Dermis blood vessel endothelial cell (primary cell): ENCODE results near the gene AKT3. TPM values are rescaled to one million over a fixed set of nuclear protein-coding genes. Genes with fewer than 3 reads are reported as not detected.
"Not testable (repeated sequence)": the region's sequence is repeated elsewhere in the genome, so short reads cannot be mapped to it uniquely, and the experiment has no call there.

ENCODE experiments used
- DNase-seq: peaks from one replicate; pipeline ENCODE4 v3.0.0; 2010
- total RNA-seq: library from RNA; depleted of rRNA; stranded (reverse); fragments of >200 nt; gene quantifications from 2 replicates; pipeline ENCODE4 v1.2.3, GENCODE V29; 2014

Gene AKT3
- total RNA-seq, 1 donor from 2014 or later = 86.4 TPM

DNA sequence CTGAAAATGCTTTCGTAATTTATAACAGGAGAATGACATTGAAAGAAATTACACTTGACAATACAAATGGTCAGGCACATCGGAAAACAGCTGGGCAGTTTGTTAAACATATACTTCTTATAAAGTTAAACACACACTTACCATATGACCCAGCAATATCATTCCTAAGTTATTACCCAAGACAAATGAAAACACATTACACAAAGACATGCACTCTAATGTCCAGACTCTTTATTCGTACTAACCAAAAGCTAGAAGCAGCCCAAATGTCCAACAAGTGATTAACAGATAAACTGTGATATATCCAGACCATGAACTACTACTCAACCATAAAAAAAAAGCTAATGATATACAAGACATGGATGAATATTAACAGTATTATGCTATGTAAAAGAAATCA lies 8.5 kb downstream of the AKT3 start:
- DNase-seq = no peak

GRCh38 chr1:243837907-243838535 lies 12.0 kb downstream of the AKT3 start:
- DNase-seq = no peak

DNA sequence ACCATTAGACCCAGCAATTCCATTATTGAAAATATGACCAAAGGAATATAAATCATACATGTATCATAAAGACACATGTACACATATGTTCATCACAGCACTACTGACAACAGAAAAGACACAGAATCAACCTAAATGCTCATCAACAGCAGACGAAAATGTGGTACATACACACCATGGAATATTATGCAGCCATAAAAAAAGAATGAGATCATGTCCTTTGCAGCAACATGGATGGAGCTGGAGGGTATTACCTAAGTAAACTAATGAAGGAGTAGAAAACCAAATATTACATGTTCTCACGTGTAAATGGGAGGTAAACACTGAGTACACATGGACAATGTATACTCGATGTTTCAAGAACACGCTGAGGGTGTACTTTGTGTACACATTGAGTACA lies 15.9 kb downstream of the AKT3 start:
- no peak for DNase-seq

- no peak for DNase-seq
Observed at GRCh38 chr1:243831463-243831862, 18.6 kb downstream of the AKT3 start.

DNA sequence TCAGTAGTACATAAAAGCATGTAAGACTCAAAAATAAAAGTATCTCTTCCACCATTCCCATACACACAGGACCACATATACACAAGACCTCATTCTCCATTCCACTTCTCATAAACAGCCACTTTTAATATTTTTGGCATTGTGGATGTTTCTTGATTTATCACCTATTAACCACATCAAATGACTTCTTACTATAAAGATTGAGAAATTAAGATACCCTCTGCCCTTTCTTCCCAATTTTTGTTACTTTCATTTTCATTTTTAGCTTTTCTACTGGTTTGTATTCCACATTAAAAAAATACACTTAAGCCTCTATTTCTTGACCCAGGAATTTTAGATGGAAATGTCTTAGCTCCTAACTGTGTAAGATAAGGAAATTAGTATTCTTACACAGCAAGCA lies 22.8 kb downstream of the AKT3 start:
- no peak for DNase-seq

GRCh38 chr1:243824907-243825306 lies 25.1 kb downstream of the AKT3 start:
- not testable (repeated sequence) for DNase-seq

DNA sequence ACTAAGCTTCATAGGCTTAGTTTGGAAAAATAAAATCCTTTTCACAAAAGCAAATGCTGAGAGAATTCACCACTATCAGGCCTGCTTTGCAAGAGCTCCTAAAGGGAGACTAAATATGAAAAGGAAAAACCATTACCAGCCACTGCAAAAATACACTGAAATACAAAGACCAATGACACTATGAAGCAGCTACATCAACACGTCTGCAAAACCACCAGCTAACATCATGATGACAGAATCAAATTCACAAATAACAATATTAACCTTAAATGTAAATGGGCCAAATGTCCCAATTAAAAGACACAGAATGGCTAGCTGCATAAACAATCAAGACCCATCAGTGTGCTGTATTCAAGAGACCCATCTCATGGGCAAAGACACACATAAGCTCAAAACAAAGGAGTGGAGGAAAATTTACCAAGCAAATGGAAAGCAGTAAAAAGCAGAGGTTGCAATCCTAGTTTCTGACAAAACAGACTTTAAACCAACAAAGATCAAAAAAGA lies 28.8 kb downstream of the AKT3 start:
- DNase-seq = no peak

DNA sequence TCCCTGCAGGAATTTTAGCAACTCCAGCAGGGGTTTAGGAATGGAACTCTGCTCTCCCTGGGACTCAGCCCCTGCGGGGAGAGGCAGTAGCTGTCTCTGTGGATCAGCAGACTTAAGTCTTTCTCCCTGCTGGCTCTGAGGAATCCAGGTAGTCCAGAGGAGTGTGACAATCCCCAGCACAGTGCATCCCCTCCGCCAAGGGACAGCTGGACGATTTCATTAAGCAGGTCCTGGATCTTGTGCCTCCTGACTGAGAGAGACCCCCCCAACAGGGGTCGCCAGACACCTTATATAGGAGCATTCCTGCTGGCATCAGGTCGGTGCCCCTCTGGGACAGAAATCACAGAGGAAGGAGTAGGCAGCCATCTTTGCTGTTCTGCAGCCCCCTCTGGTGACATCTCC lies 30.6 kb downstream of the AKT3 start:
- DNase-seq = no peak

DNA sequence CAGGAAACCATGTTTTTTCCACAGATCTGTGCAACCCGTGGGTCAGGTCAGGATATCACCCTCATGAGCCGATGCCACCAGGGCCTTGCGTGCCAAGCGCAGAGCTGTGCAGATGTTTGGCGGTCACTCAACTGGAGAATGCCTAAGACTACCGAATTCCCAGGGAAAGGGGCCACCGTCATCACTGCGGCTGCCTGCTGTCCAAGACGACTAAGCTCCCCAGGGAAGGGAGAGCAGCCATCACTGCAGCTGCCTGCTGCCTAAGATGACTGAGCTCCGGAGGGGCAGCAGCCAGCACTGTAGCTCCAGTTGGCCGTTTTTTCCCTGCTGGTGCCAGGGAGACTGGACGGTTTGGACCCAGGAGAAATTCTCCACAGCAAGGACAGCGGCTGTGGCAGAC lies 31.1 kb downstream of the AKT3 start:
- no peak for DNase-seq

- no peak for DNase-seq
Observed at GRCh38 chr1:243814718-243815117, 35.3 kb downstream of the AKT3 start.

DNA sequence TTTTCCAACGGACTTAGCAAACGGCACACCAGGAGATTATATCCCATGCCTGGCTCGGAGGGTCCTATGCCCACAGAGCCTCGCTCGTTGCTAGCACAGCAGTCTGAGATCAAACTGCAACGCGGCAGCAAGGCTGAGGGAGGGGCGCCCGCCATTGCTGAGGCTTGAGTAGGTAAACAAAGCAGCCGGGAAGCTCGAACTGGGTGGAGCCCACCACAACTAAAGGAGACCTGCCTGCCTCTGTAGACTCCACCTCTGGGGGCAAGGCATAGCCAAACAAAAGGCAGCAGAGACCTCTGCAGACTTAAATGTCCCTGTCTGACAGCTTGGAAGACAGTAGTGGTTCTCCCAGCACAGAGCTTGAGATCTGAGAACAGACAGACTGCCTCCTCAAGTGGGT lies 42.7 kb downstream of the AKT3 start:
- DNase-seq = not testable (repeated sequence)

- DNase-seq = no peak
Observed at GRCh38 chr1:243806310-243806709, 43.7 kb downstream of the AKT3 start.

DNA sequence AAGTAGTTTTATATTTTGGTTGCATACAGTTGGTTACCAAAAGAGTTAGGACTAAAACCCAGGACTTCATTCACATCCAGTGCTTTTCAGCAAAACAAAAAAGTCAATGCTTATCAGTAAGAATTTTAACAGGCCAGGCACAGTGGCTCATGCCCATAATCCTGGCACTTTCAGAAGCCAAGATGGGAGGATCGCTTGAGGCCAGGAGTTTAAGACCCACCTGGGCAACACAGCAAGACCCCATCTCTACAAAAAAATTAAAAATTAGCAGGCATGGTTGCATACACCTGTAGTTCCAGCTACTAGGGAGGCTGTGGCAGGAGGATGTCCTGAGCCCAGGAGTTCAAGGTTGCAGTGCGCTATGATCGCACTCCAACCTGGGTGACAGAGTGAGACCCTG lies 47.3 kb downstream of the AKT3 start:
- DNase-seq = no peak

- no peak for DNase-seq
Observed at GRCh38 chr1:243801378-243801777, 48.7 kb downstream of the AKT3 start.

- DNase-seq = no peak
Observed at GRCh38 chr1:243799908-243800307, 50.1 kb downstream of the AKT3 start.

DNA sequence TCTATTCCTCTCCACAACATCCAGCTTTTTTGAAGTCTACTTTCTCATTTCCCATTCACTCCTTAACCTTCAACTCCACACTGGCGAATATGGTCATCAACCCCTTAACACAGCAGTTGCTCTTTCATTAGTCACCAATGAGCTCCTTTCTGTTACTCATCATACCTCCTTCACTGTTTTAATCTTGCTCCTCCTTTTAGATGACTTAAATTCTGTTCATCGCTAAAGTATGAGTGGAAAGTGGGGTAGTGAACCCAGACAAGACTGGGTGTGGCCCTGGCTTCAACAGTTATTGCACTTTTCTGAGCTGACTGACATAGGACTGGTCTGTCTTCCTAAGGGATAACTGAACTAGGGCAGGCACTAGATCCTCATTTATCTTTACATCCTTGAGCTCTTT lies 51.3 kb downstream of the AKT3 start:
- DNase-seq = no peak

DNA sequence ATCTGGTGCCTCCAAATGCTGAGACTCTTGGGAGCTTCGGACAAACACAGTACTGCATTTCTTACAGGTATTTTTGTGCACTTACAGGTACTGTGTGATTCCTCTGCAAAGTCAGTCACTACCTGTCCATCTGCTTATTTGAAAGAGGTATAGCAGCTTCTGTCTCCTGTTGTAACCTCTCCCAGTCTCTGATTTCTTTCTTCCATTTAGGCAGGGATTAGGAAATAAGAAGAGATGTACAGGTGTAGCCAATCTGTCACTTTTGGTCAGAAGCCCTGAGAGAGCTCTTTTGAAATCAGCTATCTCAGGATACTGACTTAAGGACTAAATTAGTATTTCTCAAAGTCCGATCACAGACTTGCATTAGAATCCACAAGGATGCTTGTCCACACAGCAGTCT lies 54.0 kb downstream of the AKT3 start:
- DNase-seq = no peak

DNA sequence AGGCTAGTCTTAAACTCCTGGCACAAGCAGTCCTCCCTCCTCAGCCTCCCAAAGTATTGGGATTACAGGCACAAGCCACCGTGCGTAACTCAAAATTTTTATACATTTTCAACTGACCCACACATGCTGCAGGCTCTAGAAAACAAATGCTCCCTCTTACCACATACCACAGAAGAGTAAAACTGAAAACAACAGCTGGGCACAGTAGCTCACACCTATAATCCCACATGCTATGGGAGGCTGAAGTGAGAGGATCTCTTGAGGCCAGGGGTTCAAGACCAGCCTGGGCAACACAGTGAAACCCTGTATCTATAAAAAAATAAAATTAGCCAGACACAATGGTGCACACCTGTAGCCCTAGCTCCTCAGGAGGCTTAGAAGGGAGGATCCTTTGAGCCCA lies 56.7 kb downstream of the AKT3 start:
- no peak for DNase-seq

DNA sequence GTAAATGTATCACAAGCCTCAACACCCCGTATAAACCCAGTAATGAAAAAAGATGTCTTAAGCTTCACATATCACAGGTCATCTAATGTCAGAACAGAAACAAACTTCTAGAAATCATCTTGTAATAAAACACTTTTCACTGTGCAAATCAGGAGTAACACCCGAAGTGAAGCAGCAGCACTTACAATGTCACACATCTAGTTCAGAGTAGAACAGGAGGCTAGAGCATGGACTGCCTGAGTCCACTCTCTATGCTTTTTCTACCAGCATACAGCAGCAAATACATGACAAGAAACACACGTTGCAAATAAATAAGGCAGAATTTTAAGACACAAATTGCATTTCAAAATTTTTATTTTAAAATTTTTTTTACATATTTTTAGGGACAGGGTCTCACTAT lies 57.2 kb downstream of the AKT3 start:
- peak; percentile 19 for DNase-seq

GRCh38 chr1:243792401-243792800 lies 57.6 kb downstream of the AKT3 start:
- DNase-seq = peak; percentile 22

GRCh38 chr1:243791586-243792267 lies 58.3 kb downstream of the AKT3 start:
- DNase-seq = peak; percentile 75

DNA sequence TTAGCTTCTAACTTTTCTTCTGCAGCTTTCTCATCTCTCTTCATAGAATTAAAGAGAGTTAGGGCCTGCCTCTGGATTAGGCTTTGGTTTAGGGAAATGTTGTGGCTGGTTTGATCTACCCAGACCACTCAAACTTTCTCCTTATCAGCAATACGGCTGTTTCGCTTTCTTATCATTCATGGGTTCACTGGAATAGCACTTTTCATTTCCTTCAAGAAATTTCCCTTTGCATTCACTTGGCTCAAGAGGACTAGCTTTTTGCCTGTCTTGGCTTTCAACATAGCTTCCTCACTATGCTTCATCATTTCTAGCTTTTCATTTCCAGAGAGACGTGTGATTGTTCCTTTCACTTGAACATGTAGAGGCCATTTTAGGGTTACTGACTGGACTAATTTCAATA lies 59.6 kb downstream of the AKT3 start:
- no peak for DNase-seq

DNA sequence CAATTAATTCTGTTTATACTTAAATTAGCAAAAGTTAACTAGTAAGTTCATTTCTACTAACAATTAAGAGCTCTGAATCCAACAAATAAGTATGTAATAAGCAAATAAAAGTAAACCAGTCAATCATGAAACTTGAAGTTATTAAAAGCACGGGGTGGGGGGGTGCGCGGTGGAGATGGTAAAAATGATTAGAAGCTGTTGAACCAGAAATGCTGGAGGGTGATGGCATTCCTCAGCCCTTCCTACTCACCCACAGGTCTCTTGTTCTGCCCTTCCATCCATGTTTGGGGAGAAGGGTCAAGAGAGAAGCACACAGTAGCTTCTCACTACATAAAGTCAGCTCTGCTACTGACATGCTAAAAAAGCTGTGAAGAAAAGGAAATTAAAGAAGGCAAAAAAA lies 63.5 kb downstream of the AKT3 start:
- DNase-seq = no peak

GRCh38 chr1:243784506-243784905 lies 65.5 kb downstream of the AKT3 start:
- no peak for DNase-seq

- no peak for DNase-seq
Observed at GRCh38 chr1:243783714-243784113, 66.3 kb downstream of the AKT3 start.
